GM21423 (cell line): Measurements from ENCODE around the gene ITGA8.
"Not testable (repeated sequence)": the region's sequence is repeated elsewhere in the genome, so short reads cannot be mapped to it uniquely, and the experiment has no call there.

Source experiments
- ATAC-seq: cut with Tn5 transposase; IDR thresholded peaks from one replicate; pipeline ENCODE4 v1.9.1; 2021; ENCODE audit warnings: mild to moderate bottlenecking, moderate library complexity; ENCODE audit not compliant: unreplicated experiment

Gene ITGA8

GRCh38 chr10:15516256-15517085, 203.3 kb downstream of the ITGA8 start:
- no peak for ATAC-seq

GRCh38 chr10:15515202-15515601, 204.5 kb downstream of the ITGA8 start:
- ATAC-seq, result no peak

GRCh38 chr10:15510963-15511362, 208.8 kb downstream of the ITGA8 start:
- ATAC-seq, result no peak

- ATAC-seq, result no peak
Measured at GRCh38 chr10:15505329-15505728, 214.4 kb downstream of the ITGA8 start.

GRCh38 chr10:15504101-15504840, 215.5 kb downstream of the ITGA8 start:
- no peak for ATAC-seq

- ATAC-seq, result no peak
Measured at GRCh38 chr10:15494850-15495506, 224.7 kb downstream of the ITGA8 start.

GRCh38 chr10:15491856-15492642, 227.7 kb downstream of the ITGA8 start:
- ATAC-seq, result no peak

GRCh38 chr10:15489431-15489830, 230.3 kb downstream of the ITGA8 start:
- ATAC-seq, result no peak

- ATAC-seq, result no peak
Measured at GRCh38 chr10:15487376-15487775, 232.3 kb downstream of the ITGA8 start.

GRCh38 chr10:15486404-15486803, 233.3 kb downstream of the ITGA8 start:
- no peak for ATAC-seq

- no peak for ATAC-seq
Measured at GRCh38 chr10:15485684-15486316, 233.9 kb downstream of the ITGA8 start.

GRCh38 chr10:15485027-15485426, 234.7 kb downstream of the ITGA8 start:
- ATAC-seq, result no peak

- ATAC-seq, result no peak
Measured at GRCh38 chr10:15484128-15484527, 235.6 kb downstream of the ITGA8 start.

GRCh38 chr10:15483215-15484075, 236.3 kb downstream of the ITGA8 start:
- no peak for ATAC-seq

GRCh38 chr10:15482156-15482555, 237.6 kb downstream of the ITGA8 start:
- no peak for ATAC-seq

GRCh38 chr10:15478950-15479349, 240.8 kb downstream of the ITGA8 start:
- ATAC-seq, result no peak

GRCh38 chr10:15478429-15478828, 241.3 kb downstream of the ITGA8 start:
- ATAC-seq, result no peak

GRCh38 chr10:15476337-15476736, 243.4 kb downstream of the ITGA8 start:
- no peak for ATAC-seq

GRCh38 chr10:15475439-15475838, 244.3 kb downstream of the ITGA8 start:
- not testable (repeated sequence) for ATAC-seq
